ENCODE results near the gene MYL5. TPM values are rescaled to one million over a fixed set of nuclear protein-coding genes. Genes with fewer than 3 reads are reported as not detected.

The MYL5 gene
- total RNA-seq, 1 experiment from 2014 or later, result 11.7 TPM

DNA sequence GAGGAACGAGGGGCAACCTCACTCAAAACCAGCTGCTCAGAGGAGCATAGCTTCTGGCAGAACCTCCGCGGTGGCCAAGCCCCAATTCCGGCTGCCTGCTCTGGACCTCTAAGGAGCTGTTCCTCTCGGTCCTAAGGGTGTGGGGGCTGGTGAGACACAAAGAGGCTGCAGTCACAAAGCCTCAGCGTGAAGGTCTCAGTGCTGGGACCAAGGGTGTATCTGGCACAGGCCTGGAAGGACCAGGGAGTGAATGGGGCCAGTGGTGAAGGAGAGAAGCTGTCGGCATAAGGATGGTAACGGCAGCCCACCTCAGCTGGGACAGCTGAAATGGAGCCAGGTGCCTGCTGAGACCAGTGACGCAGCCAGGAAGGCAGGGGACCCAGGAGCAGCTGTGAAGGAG is 43.7 kb upstream of the MYL5 start:
- no peaks in the 10 kb centered on the region for H3K9me3 ChIP-seq (ENCODE audit: low read depth, low read length, poor library complexity, severe bottlenecking)
- ChIA-PET POLR2A (ENCODE audit: low non-redundant PET) (no interaction called here), CTCF (no interaction called here)
- H3K27ac ChIP-seq (ENCODE audit: low read depth, low read length, poor library complexity, severe bottlenecking), result no peak overlapping the region
- no peak for TF ChIP-seq EZH2 (IDR thresholded peaks at IDR 0.05; ENCODE audit: borderline replicate concordance, low read depth, low read length, poor library complexity, severe bottlenecking)
- TF ChIP-seq, protein P1, sequence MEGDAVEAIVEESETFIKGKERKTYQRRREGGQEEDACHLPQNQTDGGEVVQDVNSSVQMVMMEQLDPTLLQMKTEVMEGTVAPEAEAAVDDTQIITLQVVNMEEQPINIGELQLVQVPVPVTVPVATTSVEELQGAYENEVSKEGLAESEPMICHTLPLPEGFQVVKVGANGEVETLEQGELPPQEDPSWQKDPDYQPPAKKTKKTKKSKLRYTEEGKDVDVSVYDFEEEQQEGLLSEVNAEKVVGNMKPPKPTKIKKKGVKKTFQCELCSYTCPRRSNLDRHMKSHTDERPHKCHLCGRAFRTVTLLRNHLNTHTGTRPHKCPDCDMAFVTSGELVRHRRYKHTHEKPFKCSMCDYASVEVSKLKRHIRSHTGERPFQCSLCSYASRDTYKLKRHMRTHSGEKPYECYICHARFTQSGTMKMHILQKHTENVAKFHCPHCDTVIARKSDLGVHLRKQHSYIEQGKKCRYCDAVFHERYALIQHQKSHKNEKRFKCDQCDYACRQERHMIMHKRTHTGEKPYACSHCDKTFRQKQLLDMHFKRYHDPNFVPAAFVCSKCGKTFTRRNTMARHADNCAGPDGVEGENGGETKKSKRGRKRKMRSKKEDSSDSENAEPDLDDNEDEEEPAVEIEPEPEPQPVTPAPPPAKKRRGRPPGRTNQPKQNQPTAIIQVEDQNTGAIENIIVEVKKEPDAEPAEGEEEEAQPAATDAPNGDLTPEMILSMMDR (conservative IDR thresholded peaks at IDR 0.05; ENCODE audit: low read depth, low read length), result no peak
- intact Hi-C loops (cut with micrococcal nuclease; ENCODE audit: unreplicated experiment), result no loop called here
- H3K4me1 ChIP-seq (ENCODE audit: insufficient read depth, low read length, poor library complexity, severe bottlenecking), result no peaks in the 10 kb centered on the region
- no peaks in the 10 kb centered on the region for H3K27me3 ChIP-seq (replicated peaks; ENCODE audit: insufficient read depth, low read depth, low read length, poor library complexity)
- DNase-seq (ENCODE audit: low spot score), result no peak
- no peak overlapping the region for H3K4me3 ChIP-seq (ENCODE audit: low read depth, low read length, poor library complexity, severe bottlenecking)
- BruUV-seq (replicated peaks), result no TSS peak
- no peaks in the 10 kb centered on the region for H3K36me3 ChIP-seq (ENCODE audit: insufficient read depth, low read length, poor library complexity, severe bottlenecking)

DNA sequence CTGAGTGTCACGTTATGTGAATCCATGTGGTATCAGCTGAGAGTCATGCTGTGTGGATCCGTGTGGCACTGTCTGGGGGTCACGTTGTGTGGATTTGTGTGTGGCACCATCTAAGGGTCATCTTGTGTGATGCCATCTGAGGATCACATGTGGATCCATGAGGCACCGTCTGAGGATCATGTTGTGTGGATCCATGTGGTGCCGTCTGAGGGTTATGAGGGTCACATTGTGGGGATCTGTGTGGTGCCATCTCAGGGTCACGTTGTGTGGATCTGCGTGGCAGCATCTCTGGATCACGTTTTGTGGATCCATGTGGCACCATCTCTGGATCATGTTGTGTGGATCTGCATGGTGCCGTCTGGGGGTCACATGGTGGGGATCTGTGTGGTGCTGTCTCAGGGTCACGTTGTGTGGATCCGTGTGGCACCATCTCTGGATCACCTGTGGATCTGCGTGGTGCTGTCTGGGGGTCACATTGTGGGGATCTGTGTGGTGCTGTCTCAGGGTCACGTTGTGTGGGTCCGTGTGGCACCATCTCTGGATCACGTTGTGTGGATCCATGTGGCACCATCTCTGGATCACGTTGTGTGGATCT is 42.0 kb upstream of the MYL5 start:
- TF ChIP-seq EZH2 (IDR thresholded peaks at IDR 0.05; ENCODE audit: borderline replicate concordance, low read depth, low read length, poor library complexity, severe bottlenecking), result no peak
- TF ChIP-seq, protein P1 (conservative IDR thresholded peaks at IDR 0.05; ENCODE audit: low read depth, low read length), result no peak
- no peak for DNase-seq (ENCODE audit: low spot score)
- Histone ChIP-seq H3K27me3 (replicated peaks; ENCODE audit: insufficient read depth, low read depth, low read length, poor library complexity) (no peaks in the 10 kb centered on the region), H3K9me3 (ENCODE audit: low read depth, low read length, poor library complexity, severe bottlenecking) (no peaks in the 10 kb centered on the region), H3K4me1 (ENCODE audit: insufficient read depth, low read length, poor library complexity, severe bottlenecking) (no peaks in the 10 kb centered on the region), H3K27ac (ENCODE audit: low read depth, low read length, poor library complexity, severe bottlenecking) (no peak overlapping the region), H3K36me3 (ENCODE audit: insufficient read depth, low read length, poor library complexity, severe bottlenecking) (no peaks in the 10 kb centered on the region), H3K4me3 (ENCODE audit: low read depth, low read length, poor library complexity, severe bottlenecking) (no peak overlapping the region)
- ChIA-PET CTCF (no interaction called here), POLR2A (ENCODE audit: low non-redundant PET) (no interaction called here)
- BruUV-seq (replicated peaks), result no TSS peak
- intact Hi-C loops (cut with micrococcal nuclease; ENCODE audit: unreplicated experiment), result no loop called here

DNA sequence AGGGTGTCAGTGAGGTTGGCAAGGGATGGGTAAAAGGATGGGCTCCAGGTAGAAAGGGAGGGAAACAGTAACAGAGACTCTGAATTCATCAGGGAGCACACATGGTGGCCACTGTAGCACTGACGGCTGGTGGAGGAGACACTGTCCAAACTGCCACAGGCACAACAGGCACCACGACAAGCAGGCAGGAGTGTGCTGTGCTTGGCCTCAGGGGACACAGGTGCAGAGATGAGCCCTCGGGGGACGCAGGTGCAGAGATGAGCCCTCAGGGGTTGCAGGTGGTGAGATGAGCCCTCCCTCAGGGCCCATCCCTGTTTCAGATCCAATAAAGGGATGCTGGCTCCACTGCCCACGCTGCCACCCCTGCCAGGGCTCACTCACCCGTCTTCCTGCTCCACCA is 41.4 kb upstream of the MYL5 start:
- Histone ChIP-seq H3K4me1 (ENCODE audit: insufficient read depth, low read length, poor library complexity, severe bottlenecking) (no peaks in the 10 kb centered on the region), H3K27ac (ENCODE audit: low read depth, low read length, poor library complexity, severe bottlenecking) (no peak overlapping the region), H3K4me3 (ENCODE audit: low read depth, low read length, poor library complexity, severe bottlenecking) (no peak overlapping the region), H3K27me3 (replicated peaks; ENCODE audit: insufficient read depth, low read depth, low read length, poor library complexity) (peaks cover 6% of the 10 kb centered on the region), H3K9me3 (ENCODE audit: low read depth, low read length, poor library complexity, severe bottlenecking) (no peaks in the 10 kb centered on the region), H3K36me3 (ENCODE audit: insufficient read depth, low read length, poor library complexity, severe bottlenecking) (no peaks in the 10 kb centered on the region)
- ChIA-PET POLR2A (ENCODE audit: low non-redundant PET) (no interaction called here), CTCF (no interaction called here)
- TF ChIP-seq, protein P1 (conservative IDR thresholded peaks at IDR 0.05; ENCODE audit: low read depth, low read length), result no peak
- no peak for TF ChIP-seq EZH2 (IDR thresholded peaks at IDR 0.05; ENCODE audit: borderline replicate concordance, low read depth, low read length, poor library complexity, severe bottlenecking)
- no TSS peak for BruUV-seq (replicated peaks)
- no peak for DNase-seq (ENCODE audit: low spot score)
- intact Hi-C loops (cut with micrococcal nuclease; ENCODE audit: unreplicated experiment), result no loop called here

Measured in A673 (cell line).